Mesenchymal stem cell (in vitro differentiated cells and primary cell): ENCODE data around the gene RASGRP2.

Experiments
- DNase-seq: peaks from one replicate; pipeline ENCODE4 v3.0.0-alpha.2; 2013
- H2AFZ ChIP-seq: one replicate; pipeline ENCODE4 v1.6.1; 2013; ENCODE audit warnings: low read depth, mild to moderate bottlenecking, control low read depth, inconsistent platforms, low read length, moderate library complexity
- H2AK5ac ChIP-seq: 2 replicates; pipeline ENCODE4 v1.6.1; 2013; ENCODE audit warnings: low read length, moderate library complexity, mild to moderate bottlenecking, inconsistent platforms; ENCODE audit not compliant: severe bottlenecking
- H2BK120ac ChIP-seq: one replicate; pipeline ENCODE4 v1.6.1; 2013; ENCODE audit warnings: low read depth, mild to moderate bottlenecking, inconsistent platforms, low read length, moderate library complexity
- H2BK12ac ChIP-seq, 2 experiments: one replicate each; pipeline ENCODE4 v1.6.1; 2013; ENCODE audit warnings: inconsistent platforms in 2 of 2, low read length in 2 of 2, mild to moderate bottlenecking in 2 of 2, moderate library complexity in 2 of 2, control low read depth in 1 of 2
- H2BK15ac ChIP-seq: one replicate; pipeline ENCODE4 v1.6.1; 2013; ENCODE audit warnings: mild to moderate bottlenecking, low read depth, inconsistent platforms; ENCODE audit not compliant: poor library complexity, severe bottlenecking
- H2BK5ac ChIP-seq: 2 replicates; pipeline ENCODE4 v1.6.1; 2013; ENCODE audit warnings: low read depth, mild to moderate bottlenecking, low read length, control low read depth, inconsistent platforms; ENCODE audit not compliant: poor library complexity, severe bottlenecking
- H3K14ac ChIP-seq, 2 experiments: one replicate each; pipeline ENCODE4 v1.6.1; 2013; ENCODE audit warnings: inconsistent platforms in 2 of 2, low read length in 2 of 2, control low read depth in 1 of 2, mild to moderate bottlenecking in 1 of 2, moderate library complexity in 1 of 2
- H3K18ac ChIP-seq, 2 experiments: one replicate each; pipeline ENCODE4 v1.6.1; 2013; ENCODE audit warnings: inconsistent platforms in 2 of 2, low read length in 2 of 2, control low read depth in 1 of 2, low read depth in 1 of 2, mild to moderate bottlenecking in 1 of 2
- H3K23ac ChIP-seq, 2 experiments: one replicate each; pipeline ENCODE4 v1.6.1; 2013; ENCODE audit warnings: inconsistent platforms in 2 of 2, low read length in 2 of 2, mild to moderate bottlenecking in 2 of 2, moderate library complexity in 2 of 2, control low read depth in 1 of 2
- H3K27ac ChIP-seq: 2 replicates; pipeline ENCODE4 v1.5.1; 2013; ENCODE audit warnings: mild to moderate bottlenecking, moderate library complexity, low read length, control low read depth, inconsistent platforms; ENCODE audit not compliant: poor library complexity, severe bottlenecking
- H3K27me3 ChIP-seq, 2 experiments: 2 replicates each; pipeline versions ENCODE4 v1.6.1 to v1.7.0; 2013; ENCODE audit warnings: low read length in 2 of 2, mild to moderate bottlenecking in 2 of 2, moderate library complexity in 2 of 2, control low read depth in 1 of 2, inconsistent platforms in 1 of 2; ENCODE audit not compliant: control insufficient read depth in 1 of 2, insufficient read depth in 1 of 2
- H3K36me3 ChIP-seq, 2 experiments: 2 replicates each; pipeline versions ENCODE4 v1.6.1 to v1.7.0; 2013; ENCODE audit warnings: low read length in 2 of 2, control low read depth in 1 of 2, inconsistent platforms in 1 of 2, low read depth in 1 of 2, mild to moderate bottlenecking in 1 of 2; ENCODE audit not compliant: insufficient read depth in 2 of 2, control insufficient read depth in 1 of 2
- H3K4ac ChIP-seq, 2 experiments: one replicate each; pipeline ENCODE4 v1.6.1; 2013; ENCODE audit warnings: inconsistent platforms in 2 of 2, low read length in 2 of 2, mild to moderate bottlenecking in 2 of 2, moderate library complexity in 2 of 2, control low read depth in 1 of 2, low read depth in 1 of 2
- H3K4me1 ChIP-seq: 2 replicates; pipeline ENCODE4 v1.6.1; 2013; ENCODE audit warnings: low read depth, low read length, control low read depth; ENCODE audit not compliant: control insufficient read depth, insufficient read depth
- H3K4me2 ChIP-seq: 2 replicates; pipeline ENCODE4 v1.6.1; 2013; ENCODE audit warnings: low read length, mild to moderate bottlenecking, inconsistent platforms; ENCODE audit not compliant: poor library complexity, severe bottlenecking
- H3K4me3 ChIP-seq, 2 experiments: 2 replicates each; pipeline versions ENCODE4 v1.5.1 to v1.7.0; 2013; ENCODE audit warnings: low read length in 2 of 2, mild to moderate bottlenecking in 2 of 2, control low read depth in 1 of 2, low read depth in 1 of 2; ENCODE audit not compliant: insufficient read depth in 1 of 2
- H3K79me1 ChIP-seq: replicated peaks from 2 replicates; pipeline ENCODE4 v1.6.1; 2013; ENCODE audit warnings: mild to moderate bottlenecking, control low read depth, low read length, inconsistent platforms; ENCODE audit not compliant: poor library complexity, severe bottlenecking
- H3K9ac ChIP-seq: 2 replicates; pipeline ENCODE4 v1.7.0; 2013; ENCODE audit warnings: mild to moderate bottlenecking, low read length, moderate library complexity
- H3K9me3 ChIP-seq: 2 replicates; pipeline ENCODE4 v1.7.0; 2013; ENCODE audit warnings: mild to moderate bottlenecking, low read length; ENCODE audit not compliant: control insufficient read depth
- H4K8ac ChIP-seq: one replicate; pipeline ENCODE4 v1.6.1; 2013; ENCODE audit warnings: inconsistent platforms, mild to moderate bottlenecking, low read length, moderate library complexity
- H4K91ac ChIP-seq: one replicate; pipeline ENCODE4 v1.6.1; 2013; ENCODE audit warnings: mild to moderate bottlenecking, low read length, inconsistent platforms
- WGBS: methylation state at CpG from one replicate; pipeline ENCODE4 v1.1.7; 2013; ENCODE audit warnings: mixed read lengths; 5-methylcytosine and 5-hydroxymethylcytosine counted together

RASGRP2 gene

GRCh38 chr11:64712430-64713015, 31.4 kb downstream of the RASGRP2 start:
- Histone ChIP-seq H3K4me3 (no peak overlapping the region), H3K27ac (no peak overlapping the region), H3K9ac (no peak overlapping the region), H2AK5ac (no peak overlapping the region), H2BK5ac (no peak overlapping the region), H2BK15ac (no peak overlapping the region), H4K91ac (no peak overlapping the region), H3K4me1 (peaks cover 17% of the 10 kb centered on the region), H3K4me2 (no peak overlapping the region), H3K23ac (no peak overlapping the region), H3K4ac (no peak overlapping the region), H2BK120ac (no peak overlapping the region), H3K18ac (no peak overlapping the region), H4K8ac (no peak overlapping the region), H3K36me3 (no peaks in the 10 kb centered on the region), H3K14ac (no peak overlapping the region), H2BK12ac (no peak overlapping the region), H2AFZ (no peak overlapping the region), H3K79me1 (no peaks in the 10 kb centered on the region), H3K9me3 (no peaks in the 10 kb centered on the region), H3K27me3 (peaks cover 63 to 88% of the 10 kb centered on the region in 2 experiments)
- DNase-seq, result no peak
- WGBS, result 16% methylated on average over 31 of the region's 45 CpGs

DNA sequence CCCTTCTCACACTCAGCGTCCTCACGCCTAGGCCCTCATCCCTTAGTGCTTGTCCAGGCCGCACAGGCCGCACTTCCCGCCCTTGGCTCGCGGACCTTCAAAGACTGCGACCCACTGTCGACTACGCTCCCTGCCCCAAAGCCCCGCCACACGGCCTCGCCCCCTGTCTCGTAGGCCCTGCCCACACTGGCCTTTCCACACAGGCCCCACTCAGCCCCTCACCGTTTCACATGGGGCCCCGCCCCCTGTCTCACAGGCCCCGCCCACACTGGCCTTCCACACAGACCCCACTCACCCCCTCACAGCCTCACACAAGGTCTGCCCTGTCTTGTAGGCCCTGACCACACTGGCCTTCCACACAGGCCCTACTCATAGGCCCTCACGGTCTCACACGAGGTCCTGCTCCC, 32.0 kb downstream of the RASGRP2 start:
- no peak overlapping the region for H2AFZ ChIP-seq
- 51% methylated on average over 19 of the region's 19 CpGs for WGBS
- no peak overlapping the region for H3K27ac ChIP-seq

GRCh38 chr11:64711138-64711955, 32.6 kb downstream of the RASGRP2 start:
- Histone ChIP-seq H3K36me3 (no peaks in the 10 kb centered on the region), H3K14ac (no peak overlapping the region), H3K4me1 (peaks cover 17% of the 10 kb centered on the region), H2BK120ac (no peak overlapping the region), H4K8ac (no peak overlapping the region), H3K27ac (no peak overlapping the region), H2AK5ac (no peak overlapping the region), H3K4ac (no peak overlapping the region), H3K9me3 (no peaks in the 10 kb centered on the region), H3K4me2 (no peak overlapping the region), H3K9ac (no peak overlapping the region), H2BK12ac (no peak overlapping the region), H4K91ac (no peak overlapping the region), H2BK5ac (no peak overlapping the region), H3K18ac (no peak overlapping the region), H2AFZ (no peak overlapping the region), H2BK15ac (no peak overlapping the region), H3K4me3 (no peak overlapping the region), H3K23ac (no peak overlapping the region), H3K27me3 (peaks cover 51 to 81% of the 10 kb centered on the region in 2 experiments), H3K79me1 (no peaks in the 10 kb centered on the region)
- no peak for DNase-seq
- 30% methylated on average over 40 of the region's 46 CpGs for WGBS

More for the DNA sequence above, 32.0 kb downstream of the RASGRP2 start:
- Histone ChIP-seq H2BK12ac (no peak overlapping the region), H4K91ac (no peak overlapping the region), H3K36me3 (no peaks in the 10 kb centered on the region), H3K9me3 (no peaks in the 10 kb centered on the region), H4K8ac (no peak overlapping the region), H3K79me1 (no peaks in the 10 kb centered on the region), H3K18ac (no peak overlapping the region), H3K9ac (no peak overlapping the region), H2BK120ac (no peak overlapping the region), H3K27me3 (peaks cover 57 to 82% of the 10 kb centered on the region in 2 experiments), H3K23ac (no peak overlapping the region), H2AK5ac (no peak overlapping the region), H3K4me3 (no peak overlapping the region), H2BK15ac (no peak overlapping the region), H2BK5ac (no peak overlapping the region), H3K4me2 (no peak overlapping the region), H3K4ac (no peak overlapping the region), H3K4me1 (peaks cover 17% of the 10 kb centered on the region), H3K14ac (no peak overlapping the region)
- no peak for DNase-seq

DNA sequence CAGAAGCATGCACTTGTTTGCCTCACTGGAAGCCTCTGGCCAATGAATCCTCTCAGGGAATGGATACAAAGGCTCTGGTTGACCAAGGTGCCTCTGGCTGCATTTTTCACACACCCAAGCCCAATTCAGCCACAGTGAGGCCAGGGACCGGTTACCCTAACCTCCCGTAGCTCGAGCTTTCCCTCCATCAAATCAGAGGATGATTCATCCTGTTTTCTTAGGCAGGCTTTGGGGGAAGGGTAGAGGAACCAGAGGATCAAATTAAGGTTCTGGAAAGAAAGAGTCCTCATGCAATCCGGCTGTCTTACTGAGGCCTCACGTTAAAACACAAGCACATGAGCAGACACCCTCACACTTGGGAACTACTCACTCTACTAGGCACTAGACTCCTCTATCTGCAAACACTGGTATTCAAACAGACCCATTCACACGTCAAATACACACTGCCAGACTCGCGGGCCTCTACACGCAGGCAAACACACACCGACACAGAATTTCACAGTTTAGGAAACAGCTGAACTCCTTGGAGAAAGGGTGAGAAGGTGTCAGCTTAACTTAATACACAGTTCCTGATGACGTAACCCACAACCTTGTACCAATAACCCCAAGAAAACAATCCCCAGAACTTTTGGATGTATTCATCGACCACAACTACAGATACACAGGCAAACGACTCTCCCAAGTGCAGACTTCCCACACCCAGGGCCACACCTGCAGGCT, 33.4 kb downstream of the RASGRP2 start:
- Histone ChIP-seq H3K23ac (no peak overlapping the region), H3K27ac (no peak overlapping the region), H2BK15ac (no peak overlapping the region), H2AK5ac (no peak overlapping the region), H3K4ac (no peak overlapping the region), H2BK5ac (no peak overlapping the region), H3K9ac (no peak overlapping the region), H3K9me3 (no peaks in the 10 kb centered on the region), H3K36me3 (no peaks in the 10 kb centered on the region), H3K4me1 (peaks cover 17% of the 10 kb centered on the region), H3K79me1 (no peaks in the 10 kb centered on the region), H4K8ac (no peak overlapping the region), H3K14ac (no peak overlapping the region), H3K4me2 (no peak overlapping the region), H4K91ac (no peak overlapping the region), H2AFZ (no peak overlapping the region), H2BK12ac (no peak overlapping the region), H3K27me3 (peaks cover 46 to 77% of the 10 kb centered on the region in 2 experiments), H3K18ac (no peak overlapping the region), H2BK120ac (no peak overlapping the region), H3K4me3 (no peak overlapping the region)
- DNase-seq, result no peak
- WGBS, result 55% methylated on average over 10 of the region's 13 CpGs
